Measurements from ENCODE around the gene LDB3. TPM values are rescaled to one million over a fixed set of nuclear protein-coding genes. Genes with fewer than 3 reads are reported as not detected.

Gene LDB3
- total RNA-seq, 1 experiment from 2014 or later, result 0.04 TPM

- TF ChIP-seq EZH2phosphoT487 (IDR thresholded peaks at IDR 0.05; ENCODE audit: borderline replicate concordance, low read length), result no peak
- no peak for TF ChIP-seq CTCF (conservative IDR thresholded peaks at IDR 0.05; ENCODE audit: low read depth, low read length)
- no peak for TF ChIP-seq EZH2 (IDR thresholded peaks at IDR 0.05; ENCODE audit: low read length, unreplicated experiment)
- H3K4me1 ChIP-seq (ENCODE audit: insufficient read depth, low read length), result peaks cover 52% of the 10 kb centered on the region
- H3K27ac ChIP-seq (ENCODE audit: low read length), result no peak overlapping the region
- H3F3A ChIP-seq (ENCODE audit: low read length, unreplicated experiment), result no peaks in the 10 kb centered on the region
- H3K9me3 ChIP-seq (ENCODE audit: low read length), result no peaks in the 10 kb centered on the region
- H3K4me3 ChIP-seq (ENCODE audit: low read length), result no peak overlapping the region
- intact Hi-C loops (cut with micrococcal nuclease), result no loop called here
- no peak for ATAC-seq
- no peaks in the 10 kb centered on the region for H3K9me2 ChIP-seq (replicated peaks; ENCODE audit: low read length)
- POLR2A ChIA-PET (ENCODE audit: unreplicated experiment), result no interaction called here
- H4K20me1 ChIP-seq (ENCODE audit: low read length), result no peaks in the 10 kb centered on the region
- CTCF ChIA-PET, result no interaction called here
- H3K79me2 ChIP-seq (ENCODE audit: low read length), result no peaks in the 10 kb centered on the region
- peak overlapping the region; percentile 28; the same call in 1 of the 2 replicates for H3K4me2 ChIP-seq (ENCODE audit: low read length)
- no peaks in the 10 kb centered on the region for H3K27me3 ChIP-seq (ENCODE audit: low read length)
- DNase-seq, result no peak
- BruUV-seq (replicated peaks), result no TSS peak
- no peaks in the 10 kb centered on the region for H3K36me3 ChIP-seq (ENCODE audit: low read depth, low read length)
- no peak overlapping the region for H2AFZ ChIP-seq (ENCODE audit: low read length)
- no peak overlapping the region for H3K9ac ChIP-seq (ENCODE audit: low read length)
Measured at GRCh38 chr10:86670876-86671275, 2.6 kb downstream of the LDB3 start.

GRCh38 chr10:86671419-86671818 lies 3.1 kb downstream of the LDB3 start:
- Histone ChIP-seq H3K27me3 (ENCODE audit: low read length) (no peaks in the 10 kb centered on the region), H2AFZ (ENCODE audit: low read length) (peak overlapping the region; percentile 22; the same call in 1 of the 2 replicates)
- no peak; the same call in 1 of the 2 replicates for ATAC-seq

More at GRCh38 chr10:86671419-86671818, 3.1 kb downstream of the LDB3 start:
- no peak for TF ChIP-seq CTCF (conservative IDR thresholded peaks at IDR 0.05; ENCODE audit: low read depth, low read length)
- no peak for TF ChIP-seq EZH2phosphoT487 (IDR thresholded peaks at IDR 0.05; ENCODE audit: borderline replicate concordance, low read length)
- TF ChIP-seq EZH2 (IDR thresholded peaks at IDR 0.05; ENCODE audit: low read length, unreplicated experiment), result no peak
- Histone ChIP-seq H3K36me3 (ENCODE audit: low read depth, low read length) (no peaks in the 10 kb centered on the region), H3F3A (ENCODE audit: low read length, unreplicated experiment) (no peaks in the 10 kb centered on the region), H3K9me2 (replicated peaks; ENCODE audit: low read length) (no peaks in the 10 kb centered on the region), H3K27ac (ENCODE audit: low read length) (no peak overlapping the region), H3K9me3 (ENCODE audit: low read length) (no peaks in the 10 kb centered on the region), H3K4me3 (ENCODE audit: low read length) (no peak overlapping the region), H3K9ac (ENCODE audit: low read length) (no peak overlapping the region), H3K4me2 (ENCODE audit: low read length) (peak overlapping the region; percentile 28; the same call in 1 of the 2 replicates), H3K79me2 (ENCODE audit: low read length) (no peaks in the 10 kb centered on the region), H3K4me1 (ENCODE audit: insufficient read depth, low read length) (peaks cover 52% of the 10 kb centered on the region), H4K20me1 (ENCODE audit: low read length) (no peaks in the 10 kb centered on the region)
- ChIA-PET POLR2A (ENCODE audit: unreplicated experiment) (no interaction called here), CTCF (no interaction called here)
- intact Hi-C loops (cut with micrococcal nuclease), result no loop called here
- DNase-seq, result peak; percentile 32
- BruUV-seq (replicated peaks), result no TSS peak
